ENCODE measurements around the gene PYY. TPM values are rescaled to one million over a fixed set of nuclear protein-coding genes. Genes with fewer than 3 reads are reported as not detected.

The PYY gene
- total RNA-seq, 1 experiment from 2014 or later: not detected

GRCh38 chr17:43924558-43924957, 29.2 kb downstream of the PYY start:
- Mint-ChIP-seq H3K36me3 (ENCODE audit: insufficient read depth, unreplicated experiment) (peaks cover 8% of the 10 kb centered on the region), H3K27ac (ENCODE audit: unreplicated experiment) (no peak overlapping the region), H3K27me3 (ENCODE audit: unreplicated experiment) (peaks cover 100% of the 10 kb centered on the region), H3K9me3 (ENCODE audit: low read depth, unreplicated experiment) (no peaks in the 10 kb centered on the region), H3K4me1 (ENCODE audit: low read depth, unreplicated experiment) (peaks cover 14% of the 10 kb centered on the region), H3K4me3 (ENCODE audit: low read depth, unreplicated experiment) (no peak overlapping the region)
- DNase-seq: no peak
- intact Hi-C loops (cut with micrococcal nuclease; ENCODE audit: unreplicated experiment): no loop called here
- CTCF ChIA-PET: interaction anchor here (1.1 to 1.8 kb wide), 2 partner anchors 14 to 322 kb away, joined by 3 to 5 read pairs; no protein-coding TSS in a partner anchor
- TF ChIP-seq CTCF (IDR thresholded peaks at IDR 0.05; ENCODE audit: unreplicated experiment): no peak
- no TSS peak for BruUV-seq (replicated peaks)

GRCh38 chr17:43920500-43921095, 33.1 kb downstream of the PYY start:
- CTCF ChIA-PET: interaction anchor here (1.4 kb wide), 1 partner anchor 11 kb away, joined by 7 read pairs; no protein-coding TSS in a partner anchor
- intact Hi-C loops (cut with micrococcal nuclease; ENCODE audit: unreplicated experiment): no loop called here
- DNase-seq: no peak
- H3K4me1 Mint-ChIP-seq (ENCODE audit: low read depth, unreplicated experiment): peaks cover 6% of the 10 kb centered on the region
- H3K27me3 Mint-ChIP-seq (ENCODE audit: unreplicated experiment): peaks cover 92% of the 10 kb centered on the region
- H3K27ac Mint-ChIP-seq (ENCODE audit: unreplicated experiment): no peak overlapping the region
- H3K9me3 Mint-ChIP-seq (ENCODE audit: low read depth, unreplicated experiment): no peaks in the 10 kb centered on the region
- TF ChIP-seq CTCF (IDR thresholded peaks at IDR 0.05; ENCODE audit: unreplicated experiment): no peak
- H3K4me3 Mint-ChIP-seq (ENCODE audit: low read depth, unreplicated experiment): no peak overlapping the region
- no TSS peak for BruUV-seq (replicated peaks)
- H3K36me3 Mint-ChIP-seq (ENCODE audit: insufficient read depth, unreplicated experiment): no peaks in the 10 kb centered on the region

GRCh38 chr17:43918026-43918389, 35.7 kb downstream of the PYY start:
- no peak overlapping the region for H3K27ac Mint-ChIP-seq (ENCODE audit: unreplicated experiment)
- no peak overlapping the region for H3K4me3 Mint-ChIP-seq (ENCODE audit: low read depth, unreplicated experiment)
- H3K36me3 Mint-ChIP-seq (ENCODE audit: insufficient read depth, unreplicated experiment): no peaks in the 10 kb centered on the region
- no peak for TF ChIP-seq CTCF (IDR thresholded peaks at IDR 0.05; ENCODE audit: unreplicated experiment)
- H3K4me1 Mint-ChIP-seq (ENCODE audit: low read depth, unreplicated experiment): peaks cover 6% of the 10 kb centered on the region
- peaks cover 73% of the 10 kb centered on the region for H3K27me3 Mint-ChIP-seq (ENCODE audit: unreplicated experiment)
- intact Hi-C loops (cut with micrococcal nuclease; ENCODE audit: unreplicated experiment): no loop called here
- BruUV-seq (replicated peaks): no TSS peak
- DNase-seq: no peak
- no peaks in the 10 kb centered on the region for H3K9me3 Mint-ChIP-seq (ENCODE audit: low read depth, unreplicated experiment)
- CTCF ChIA-PET: no interaction called here

- no TSS peak for BruUV-seq (replicated peaks)
- H3K9me3 Mint-ChIP-seq (ENCODE audit: low read depth, unreplicated experiment): no peaks in the 10 kb centered on the region
- peaks cover 6% of the 10 kb centered on the region for H3K4me1 Mint-ChIP-seq (ENCODE audit: low read depth, unreplicated experiment)
- DNase-seq: no peak
- H3K4me3 Mint-ChIP-seq (ENCODE audit: low read depth, unreplicated experiment): no peak overlapping the region
- no peak for TF ChIP-seq CTCF (IDR thresholded peaks at IDR 0.05; ENCODE audit: unreplicated experiment)
- H3K27ac Mint-ChIP-seq (ENCODE audit: unreplicated experiment): no peak overlapping the region
- no peaks in the 10 kb centered on the region for H3K36me3 Mint-ChIP-seq (ENCODE audit: insufficient read depth, unreplicated experiment)
- intact Hi-C loops (cut with micrococcal nuclease; ENCODE audit: unreplicated experiment): no loop called here
- peaks cover 68% of the 10 kb centered on the region for H3K27me3 Mint-ChIP-seq (ENCODE audit: unreplicated experiment)
- CTCF ChIA-PET: interaction anchor here (0.6 kb wide), 1 partner anchor 32 kb away, joined by 3 read pairs; no protein-coding TSS in a partner anchor
Measured at GRCh38 chr17:43917348-43918025, 36.3 kb downstream of the PYY start.
